Measurements from ENCODE around the gene ARL3.

GRCh38 chr10:102698894-102699293, 15.3 kb downstream of the ARL3 start:
- no peak for TF ChIP-seq POLR2A (IDR thresholded peaks at IDR 0.05)
- TF ChIP-seq CTCF (IDR thresholded peaks at IDR 0.05), result no peak

Data from esophagus squamous epithelium (tissue), 4 donors.